ENCODE measurements around the gene GTF2B.
"Not testable (repeated sequence)": the region's sequence is repeated elsewhere in the genome, so short reads cannot be mapped to it uniquely, and the experiment has no call there.

GTF2B gene, protein sequence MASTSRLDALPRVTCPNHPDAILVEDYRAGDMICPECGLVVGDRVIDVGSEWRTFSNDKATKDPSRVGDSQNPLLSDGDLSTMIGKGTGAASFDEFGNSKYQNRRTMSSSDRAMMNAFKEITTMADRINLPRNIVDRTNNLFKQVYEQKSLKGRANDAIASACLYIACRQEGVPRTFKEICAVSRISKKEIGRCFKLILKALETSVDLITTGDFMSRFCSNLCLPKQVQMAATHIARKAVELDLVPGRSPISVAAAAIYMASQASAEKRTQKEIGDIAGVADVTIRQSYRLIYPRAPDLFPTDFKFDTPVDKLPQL

DNA sequence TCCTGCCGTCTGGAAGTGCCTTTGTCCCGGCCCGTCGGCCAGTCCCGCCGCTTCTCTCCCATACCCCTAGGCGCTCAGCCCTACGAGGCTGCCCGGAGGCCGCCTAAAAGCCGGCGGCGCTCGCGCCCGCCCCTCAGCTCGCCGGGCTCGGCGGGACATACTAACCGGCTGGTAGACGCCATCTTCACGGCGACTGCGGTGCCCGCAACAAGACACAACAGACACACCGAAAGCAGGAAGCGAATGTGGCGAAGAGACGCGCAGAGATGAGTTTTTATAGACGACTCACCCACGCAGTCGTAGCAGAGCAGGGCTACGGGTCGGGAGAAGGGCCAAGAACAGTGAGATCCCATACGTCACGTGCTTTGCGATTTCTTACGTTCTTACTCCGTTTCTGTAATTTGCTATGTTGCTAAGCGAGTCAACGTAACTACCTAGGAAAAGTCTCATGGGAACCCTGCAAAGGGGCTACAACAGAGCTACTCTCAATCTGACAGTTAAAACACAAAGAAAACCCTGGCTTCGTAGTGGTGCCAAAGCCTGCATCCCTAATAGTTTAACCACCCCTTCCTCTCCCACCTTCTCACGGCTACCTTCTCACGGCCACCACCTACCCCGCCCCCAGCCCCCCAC lies at the start of gene GTF2B:
Gene GTF2B, minus strand, starts transcription at position 250 of the 633 bp plus-strand sequence. Its CDS starts 68 bp downstream, at position 182.
- peak; percentile 97 for DNase-seq (ENCODE audit: low read depth)

DNA sequence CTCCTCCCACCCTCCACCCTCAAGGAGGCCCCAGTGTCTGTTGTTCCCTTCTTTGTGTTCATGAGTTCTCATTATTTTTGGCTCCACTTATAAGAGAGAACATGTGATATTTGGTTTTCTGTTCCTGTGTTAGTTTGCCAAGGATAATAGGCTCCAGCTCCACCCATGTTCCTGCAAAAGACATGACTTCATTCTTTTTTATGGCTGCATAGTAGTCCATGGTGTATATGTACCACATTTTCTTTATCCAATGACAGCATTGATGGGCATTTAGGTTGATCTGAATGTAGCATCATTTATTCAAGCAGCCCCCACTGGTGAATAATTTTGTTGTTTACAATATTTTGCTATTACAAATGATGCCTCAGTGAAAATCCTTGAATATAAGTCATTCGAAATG lies 47.2 kb upstream of the GTF2B start:
- not testable (repeated sequence) for DNase-seq (ENCODE audit: low read depth)

DNA sequence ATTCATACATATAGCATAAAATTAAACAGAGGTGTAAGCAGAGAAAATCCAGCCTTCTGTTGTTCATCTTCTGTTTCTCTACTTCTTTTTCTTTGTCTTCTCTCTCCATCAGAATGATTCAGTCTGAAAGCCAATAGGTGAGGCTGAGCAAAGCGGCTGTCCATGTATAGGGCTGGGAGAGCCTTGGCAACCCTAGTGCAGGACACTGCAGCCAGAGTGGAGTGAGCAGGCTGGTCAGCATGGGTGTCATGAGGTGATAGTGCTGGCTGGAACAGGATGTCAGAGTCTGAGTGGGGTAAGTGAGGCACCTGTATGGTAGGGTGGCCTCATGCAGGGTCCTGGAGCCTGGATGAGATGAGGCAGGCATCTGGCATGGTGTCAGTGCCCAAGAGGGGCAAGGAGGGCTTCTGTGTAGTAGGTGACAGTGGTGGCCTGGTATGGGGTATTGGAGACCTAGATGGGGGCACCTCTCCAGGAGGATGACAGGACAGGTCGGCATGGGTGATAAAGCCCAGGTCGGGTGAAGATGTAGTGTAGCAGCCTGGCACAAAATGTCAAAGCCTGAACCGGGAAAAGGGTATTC lies 45.5 kb upstream of the GTF2B start:
- DNase-seq (ENCODE audit: low read depth) = no peak

DNA sequence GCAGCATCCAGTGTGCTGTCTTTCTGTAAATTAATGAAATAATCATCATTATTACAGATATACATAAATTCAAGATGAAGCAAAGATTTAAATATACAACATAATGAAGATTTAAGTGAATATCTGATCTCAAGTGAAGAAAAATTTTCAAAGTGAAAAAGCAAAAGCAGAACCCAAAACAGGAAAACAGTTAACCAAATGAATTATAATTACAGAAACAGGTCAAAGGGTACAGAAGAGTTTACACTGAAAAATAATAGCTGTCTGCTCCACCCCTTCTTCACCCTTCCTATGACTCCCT lies 44.8 kb upstream of the GTF2B start:
- DNase-seq (ENCODE audit: low read depth) = no peak

DNA sequence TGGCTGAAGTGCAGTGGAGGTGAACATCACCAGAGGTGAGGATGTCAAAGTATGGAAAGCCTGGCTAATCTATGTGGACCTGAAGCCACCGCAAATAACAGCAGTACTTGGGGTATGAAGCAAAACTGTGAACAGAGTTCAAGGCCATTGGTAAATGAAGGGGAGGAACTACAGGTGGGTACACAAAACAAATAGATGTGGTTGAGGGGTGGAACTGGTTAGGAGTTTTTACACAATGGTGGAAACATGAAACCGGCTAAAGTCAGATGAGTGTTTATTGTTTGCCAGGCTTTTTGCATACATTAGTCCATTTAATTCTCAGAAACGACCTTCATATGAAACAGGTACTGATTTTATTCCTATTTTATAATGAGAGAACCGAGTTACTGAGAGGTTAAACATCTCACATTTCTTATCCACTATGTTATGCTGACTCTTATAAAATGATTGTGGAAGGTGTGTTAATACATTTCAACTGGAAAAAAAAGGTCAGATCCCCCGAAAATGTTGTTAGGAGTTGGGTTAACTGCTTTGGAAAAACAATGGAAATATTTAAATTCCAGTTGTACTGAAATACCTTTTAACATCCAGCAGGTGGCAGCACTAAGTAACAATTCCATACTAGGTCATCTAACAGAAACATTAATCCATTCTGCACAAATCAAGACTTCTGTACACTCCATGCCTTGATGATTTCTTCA lies 44.3 kb upstream of the GTF2B start:
- DNase-seq (ENCODE audit: low read depth) = peak; percentile 45

DNA sequence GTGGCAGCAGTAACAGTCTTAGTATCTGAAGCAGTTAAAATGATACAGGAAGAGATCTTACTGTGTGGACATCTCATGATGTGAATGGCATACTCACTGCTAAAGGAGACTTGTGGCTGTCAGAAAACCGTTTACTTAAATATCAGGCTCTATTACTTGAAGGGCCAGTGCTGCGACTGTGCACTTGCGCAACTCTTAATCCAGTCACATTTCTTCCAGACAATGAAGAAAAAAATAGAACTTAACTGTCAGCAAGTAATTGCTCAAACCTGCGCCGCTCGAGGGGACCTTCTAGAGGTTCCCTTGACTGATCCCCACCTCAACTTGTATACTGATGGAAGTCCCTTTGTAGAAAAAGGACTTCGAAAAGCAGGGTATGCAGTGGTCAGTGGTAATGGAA lies 38.8 kb upstream of the GTF2B start:
- DNase-seq (ENCODE audit: low read depth) = peak; percentile 26

DNA sequence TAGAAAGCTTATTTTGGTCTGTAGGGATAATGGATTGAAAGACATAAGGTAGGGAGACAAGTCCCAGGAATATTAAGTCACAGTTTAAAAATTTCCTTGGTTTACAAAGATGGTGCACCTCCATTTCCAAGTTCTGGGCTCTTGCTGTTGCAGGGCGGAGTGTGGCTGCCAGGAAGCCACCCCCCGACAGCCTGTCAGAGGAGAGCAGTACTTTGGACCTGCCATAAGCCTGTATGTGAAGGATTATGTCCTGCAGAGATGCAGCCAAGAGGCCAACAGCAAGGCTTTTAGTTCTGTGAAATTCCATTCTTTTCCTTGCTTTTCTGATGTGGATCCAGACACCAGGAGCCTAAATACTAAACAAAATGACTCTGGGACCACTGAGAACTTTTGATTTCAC lies 31.9 kb upstream of the GTF2B start:
- no peak for DNase-seq (ENCODE audit: low read depth)

DNA sequence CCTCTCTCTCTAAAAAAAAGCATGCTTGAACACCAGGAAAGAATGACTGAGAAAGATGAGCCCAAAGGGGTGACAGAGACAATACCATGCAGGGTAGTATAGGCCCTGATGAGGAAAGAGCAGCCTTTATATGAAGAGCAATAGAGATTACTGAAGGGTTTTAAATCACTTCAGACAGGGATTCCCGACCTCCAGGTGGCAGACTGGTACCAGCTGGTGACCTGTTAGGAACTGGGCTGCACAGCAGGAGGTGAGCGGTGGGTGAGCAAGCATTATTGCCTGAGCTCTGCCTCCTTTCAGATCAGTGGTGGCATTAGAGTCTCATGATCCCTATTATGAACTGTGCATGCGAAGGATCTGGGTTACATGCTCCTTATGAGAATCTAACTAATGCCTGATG lies 30.8 kb upstream of the GTF2B start:
- no peak for DNase-seq (ENCODE audit: low read depth)

DNA sequence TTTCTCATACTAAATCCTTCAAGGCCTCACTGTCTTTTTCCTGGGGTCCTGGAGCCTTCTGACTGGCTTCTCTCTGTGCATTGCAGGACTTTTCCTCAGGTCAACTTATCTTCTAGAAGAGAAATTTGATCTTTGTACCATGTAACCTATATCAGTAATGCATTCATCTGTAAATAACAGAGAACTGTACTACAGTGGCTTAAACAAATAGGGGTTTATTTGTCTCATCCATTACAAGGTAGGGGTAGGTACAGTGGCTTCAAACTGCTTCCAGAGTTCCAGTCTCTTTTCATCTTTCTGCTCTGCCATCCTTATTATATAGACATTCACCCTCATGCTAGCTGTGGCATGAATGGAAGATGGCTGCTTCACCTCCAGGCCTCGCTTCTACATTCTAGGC lies 29.5 kb upstream of the GTF2B start:
- DNase-seq (ENCODE audit: low read depth) = no peak

DNA sequence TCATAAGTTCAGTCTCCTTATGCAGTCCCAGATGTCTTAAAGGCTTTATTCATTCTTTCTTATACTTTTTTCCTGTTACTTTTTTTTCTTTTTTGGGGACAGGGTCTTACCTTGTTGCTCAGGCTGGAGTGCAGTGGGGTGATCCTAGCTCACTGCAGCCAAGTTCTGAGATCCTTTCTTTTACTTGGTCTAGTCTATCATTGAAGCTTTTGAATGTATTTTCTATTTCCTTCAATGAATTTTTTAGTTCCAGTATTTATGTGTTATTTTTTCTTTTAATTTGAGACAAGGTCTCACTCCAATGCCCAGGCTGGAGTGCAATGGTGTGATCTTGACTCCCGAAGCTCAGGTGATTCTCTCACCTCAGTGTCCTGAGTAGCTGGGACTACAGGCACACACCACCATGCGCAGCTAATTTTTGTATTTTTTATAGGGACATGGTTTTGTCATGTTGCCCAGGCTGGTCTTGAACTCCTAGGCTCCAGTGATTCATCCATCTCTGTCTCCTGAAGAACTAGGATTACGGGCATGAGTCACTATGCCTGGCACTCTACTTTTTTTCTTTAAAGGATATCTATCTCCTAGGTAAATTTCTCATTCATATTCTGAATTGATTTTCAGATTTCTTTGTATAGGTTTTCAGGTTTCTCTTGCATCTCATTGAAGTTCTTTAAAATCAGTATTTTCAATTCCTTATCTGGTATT lies 26.1 kb upstream of the GTF2B start:
- DNase-seq (ENCODE audit: low read depth) = no peak

DNA sequence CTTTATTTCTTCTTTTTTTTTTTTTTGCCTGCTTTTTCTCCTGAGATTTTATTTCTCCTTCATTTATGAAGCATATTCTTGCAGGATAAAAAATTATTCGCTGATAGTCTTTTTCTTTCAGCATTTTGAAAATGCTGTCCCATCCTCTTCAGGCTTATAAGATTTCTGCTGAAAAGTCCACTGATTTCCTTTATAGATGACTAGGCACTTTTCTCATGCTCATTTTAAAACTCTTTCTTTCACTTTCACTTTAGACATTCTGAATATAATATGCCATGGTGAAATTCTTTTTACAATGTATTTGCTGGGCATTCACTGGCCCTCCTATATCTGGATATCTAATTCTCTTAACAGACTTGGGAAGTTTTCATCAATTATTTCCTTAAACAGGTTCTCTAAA lies 25.5 kb upstream of the GTF2B start:
- DNase-seq (ENCODE audit: low read depth) = no peak

DNA sequence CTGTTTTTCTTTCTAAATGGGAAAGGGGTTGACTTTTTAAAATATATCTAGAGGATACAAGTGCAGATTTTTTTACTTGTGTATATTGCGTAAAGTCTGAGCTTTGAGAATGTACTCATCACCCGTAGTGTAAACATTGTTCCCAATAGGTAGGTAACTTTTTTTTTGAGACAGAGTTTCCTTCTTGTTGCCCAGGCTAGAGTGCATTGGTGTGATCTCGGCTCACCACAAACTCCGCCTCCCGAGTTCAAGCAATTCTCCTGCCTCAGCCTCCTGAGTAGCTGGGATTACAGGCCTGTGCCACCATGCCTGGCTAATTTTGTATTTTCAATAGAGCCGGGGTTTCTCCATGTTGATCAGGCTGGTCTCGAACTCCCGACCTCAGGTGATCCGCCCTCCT lies 20.4 kb upstream of the GTF2B start:
- not testable (repeated sequence) for DNase-seq (ENCODE audit: low read depth)

DNA sequence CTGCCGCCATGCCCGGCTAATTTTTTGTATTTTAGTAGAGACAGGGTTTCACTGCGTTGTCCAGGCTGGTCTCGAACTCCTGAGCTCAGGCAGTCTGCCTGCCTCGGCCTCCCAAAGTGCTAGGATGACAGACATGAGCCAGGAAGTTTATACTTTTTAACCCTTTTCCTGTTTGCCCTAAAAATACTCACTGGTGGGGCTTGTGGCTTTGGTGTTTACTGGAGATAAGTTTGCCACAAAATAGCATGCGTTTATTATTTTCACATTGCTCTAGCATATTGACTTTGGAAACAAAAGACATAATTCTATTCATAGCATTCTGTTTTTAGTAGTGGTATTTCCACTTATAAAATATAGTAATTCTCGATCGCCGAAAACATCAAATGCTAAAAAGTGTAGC lies 19.8 kb upstream of the GTF2B start:
- DNase-seq (ENCODE audit: low read depth) = no peak

DNA sequence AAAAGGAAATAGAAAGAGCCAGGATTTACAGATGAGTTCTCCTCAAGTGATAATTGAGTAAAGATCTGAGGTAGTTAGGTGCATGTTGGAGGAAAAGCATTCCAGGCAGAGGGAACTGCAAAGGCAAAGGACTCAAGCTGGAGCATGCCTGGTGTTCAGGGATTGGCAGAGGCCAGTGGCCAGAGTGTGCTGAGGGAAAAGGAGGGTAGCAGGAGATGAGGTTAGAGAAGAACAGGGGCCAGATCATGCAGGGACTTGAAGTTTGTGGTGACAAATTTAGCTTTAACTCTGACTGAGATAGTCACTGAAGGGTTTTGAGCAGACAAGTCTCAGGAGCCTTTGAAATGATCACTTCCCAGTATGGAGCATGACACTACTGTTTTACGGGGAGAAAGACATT lies 19.0 kb upstream of the GTF2B start:
- DNase-seq (ENCODE audit: low read depth) = no peak

DNA sequence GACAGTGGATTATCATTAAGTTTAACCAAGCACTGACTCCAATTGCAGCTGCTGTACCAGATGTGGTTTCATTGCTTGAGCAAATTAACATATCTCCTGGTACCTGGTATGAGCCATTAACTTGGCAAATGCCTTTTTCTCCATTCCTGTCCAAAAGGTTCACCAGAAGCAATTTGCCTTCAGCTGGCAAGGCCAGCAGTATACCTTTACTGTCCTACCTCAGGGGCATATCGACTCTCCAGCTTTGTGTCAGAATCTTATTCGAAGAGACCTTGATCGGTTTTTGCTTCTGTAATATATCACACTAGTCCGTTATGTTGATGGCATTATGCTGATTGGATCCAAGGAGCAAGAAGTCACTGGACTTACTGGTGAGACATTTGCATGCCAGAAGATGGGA lies 9.5 kb upstream of the GTF2B start:
- no peak for DNase-seq (ENCODE audit: low read depth)

DNA sequence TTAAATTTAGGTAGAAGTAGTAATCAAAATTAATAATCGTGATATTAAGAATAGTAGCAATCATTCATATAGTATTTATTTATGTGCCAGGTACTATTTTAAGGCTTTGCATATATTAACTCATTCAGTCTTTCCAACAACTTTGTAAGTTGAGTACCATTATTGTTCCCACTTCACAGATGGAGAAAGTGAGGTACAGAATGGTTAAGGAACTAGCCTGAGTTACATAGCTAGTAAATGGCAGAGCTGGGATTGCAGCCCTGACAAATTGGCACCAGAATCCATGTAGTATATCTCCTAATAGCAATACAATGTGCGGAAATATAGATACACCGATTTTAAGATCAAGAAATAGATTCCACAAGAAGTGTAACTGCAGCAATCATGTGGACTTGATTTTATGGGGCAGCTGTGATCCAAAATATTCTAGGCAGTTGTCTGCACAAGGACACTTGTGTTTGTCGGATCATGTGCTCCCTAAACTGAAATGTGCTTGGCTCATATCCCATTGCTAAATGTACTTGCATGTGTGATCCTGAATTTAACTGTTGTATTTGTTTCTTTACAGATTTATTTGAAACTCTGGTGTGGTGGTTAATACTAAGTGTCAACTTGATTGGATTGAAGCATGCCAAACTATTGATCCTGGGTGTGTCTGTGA lies 5.8 kb upstream of the GTF2B start:
- no peak for DNase-seq (ENCODE audit: low read depth)

DNA sequence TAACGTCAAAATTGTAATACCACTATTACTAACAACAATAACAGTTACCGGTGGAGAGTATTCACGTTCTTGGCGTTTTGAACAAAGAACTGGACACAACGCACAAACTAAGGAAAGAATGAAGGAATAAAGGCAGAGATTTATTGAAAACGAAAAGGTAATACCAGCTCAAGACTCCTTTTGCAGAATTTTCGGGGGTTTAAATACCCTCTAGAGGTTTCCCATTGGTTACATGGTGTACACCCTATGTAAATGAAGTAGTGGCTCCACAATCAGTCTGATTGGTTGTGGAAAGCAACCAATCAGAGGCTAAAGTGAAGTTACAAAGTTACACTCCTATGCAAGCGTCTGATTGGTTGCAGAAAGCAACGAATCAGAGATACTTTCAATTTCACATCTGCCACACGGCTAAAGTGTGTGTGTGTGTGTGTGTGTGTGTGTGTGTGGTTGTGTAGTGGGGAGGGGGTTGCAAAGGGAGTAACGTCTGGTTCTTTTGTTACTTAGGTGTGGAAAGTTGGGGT lies 1.1 kb upstream of the GTF2B start:
- peak; percentile 65 for DNase-seq (ENCODE audit: low read depth)

DNA sequence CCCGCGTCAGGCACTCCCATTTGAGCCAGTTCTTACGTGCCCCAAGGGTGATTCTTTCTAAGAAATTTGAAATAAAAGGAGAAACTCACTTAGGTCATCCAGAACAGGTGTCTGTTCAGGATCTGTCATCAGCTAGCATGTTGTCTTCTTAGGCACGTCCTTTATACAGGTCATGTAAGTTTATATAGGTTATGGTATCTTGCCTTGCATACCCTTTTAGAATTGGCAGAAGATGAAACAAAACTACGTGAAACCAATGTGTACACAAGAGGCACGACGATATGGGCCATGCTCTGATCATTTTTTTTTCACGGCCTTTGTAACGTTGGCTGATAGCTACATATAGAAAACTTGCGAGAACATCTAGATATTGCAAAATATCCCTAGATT lies 579 bp upstream of the GTF2B start:
- no peak for DNase-seq (ENCODE audit: low read depth)

DNA sequence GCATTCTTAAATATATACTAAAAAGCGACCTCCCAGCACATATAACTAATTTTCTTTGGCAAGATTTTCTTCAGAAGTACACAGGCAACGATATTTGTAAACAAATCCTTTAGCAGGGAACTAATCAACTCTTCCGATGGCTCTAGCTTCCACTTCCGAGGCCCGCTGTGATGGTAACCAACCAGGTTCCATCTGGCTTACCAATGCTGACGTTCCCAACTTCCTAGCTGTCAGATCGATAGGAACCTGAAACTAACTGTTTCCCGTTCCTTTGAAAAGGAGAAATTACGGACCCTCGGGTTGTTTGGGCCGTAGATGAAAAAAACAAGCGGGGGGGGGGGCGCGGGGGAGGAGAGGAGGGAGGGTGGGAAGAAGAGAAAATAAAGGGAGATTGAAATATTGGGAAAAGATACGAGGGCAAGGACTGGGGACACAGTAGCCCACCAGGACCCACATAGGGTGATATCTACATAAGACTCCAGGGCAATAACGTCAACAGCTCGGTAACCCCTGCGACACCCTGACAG lies 513 bp downstream of the GTF2B start:
- no peak for DNase-seq (ENCODE audit: low read depth)

DNA sequence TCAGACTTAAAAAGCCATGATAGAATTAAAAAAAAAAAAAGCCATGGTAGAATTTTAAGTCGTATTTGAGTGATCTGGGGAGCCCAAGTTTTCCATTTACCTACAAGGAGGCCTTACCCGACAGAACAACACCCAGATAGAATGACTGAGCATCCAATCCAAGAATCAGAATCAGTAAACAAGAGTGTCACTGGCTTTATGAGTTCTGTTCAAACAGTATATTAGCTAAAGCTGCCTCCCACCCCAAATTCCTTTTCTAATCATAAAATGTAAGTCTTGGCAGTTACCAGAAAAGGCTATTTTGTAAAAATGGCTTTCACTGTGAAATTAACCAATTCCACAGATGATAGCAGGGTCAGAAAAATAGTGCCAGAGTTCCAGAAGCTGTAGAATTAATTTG lies 1.2 kb downstream of the GTF2B start:
- DNase-seq (ENCODE audit: low read depth) = no peak

DNA sequence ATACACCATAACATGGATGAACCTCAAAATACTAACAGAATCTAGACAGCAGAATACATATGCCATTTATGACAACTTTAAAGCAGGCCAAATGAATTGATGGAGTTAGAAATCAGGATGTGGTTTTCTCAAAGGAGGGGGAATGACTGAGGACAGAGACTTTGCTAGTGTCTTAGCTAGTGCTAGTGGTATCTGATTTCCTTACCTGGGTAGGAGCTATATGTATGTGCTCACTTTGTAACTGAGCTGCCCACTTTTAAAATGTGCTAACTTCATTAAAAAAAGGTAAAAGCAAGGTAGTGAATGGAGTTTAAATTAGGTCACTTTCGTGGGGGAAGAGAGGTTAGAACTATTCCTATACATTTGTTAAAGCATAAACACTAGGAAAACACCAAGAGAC lies 2.6 kb downstream of the GTF2B start:
- no peak for DNase-seq (ENCODE audit: low read depth)

DNA sequence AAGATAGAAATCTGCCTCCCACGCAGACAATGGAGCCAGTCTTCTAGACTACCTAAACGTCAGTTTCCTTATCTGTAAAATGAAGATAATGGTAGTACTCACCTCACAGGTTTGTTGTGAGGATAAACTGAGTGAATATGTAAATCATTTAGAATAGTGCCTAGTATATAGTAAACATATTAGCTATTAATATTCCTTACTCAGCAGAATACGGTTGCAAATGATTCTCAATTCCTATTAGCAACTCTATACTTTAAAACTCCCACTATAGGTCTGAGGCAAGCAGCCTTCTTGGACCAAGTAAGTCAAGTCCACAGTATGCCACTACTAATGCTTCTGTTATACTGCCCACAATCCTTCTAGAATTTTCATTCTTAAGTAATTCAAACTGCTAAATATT lies 5.4 kb downstream of the GTF2B start:
- DNase-seq (ENCODE audit: low read depth) = no peak

Data from amniotic epithelial cell (primary cell).